DND-41 (cell line): ENCODE measurements around the gene SLCO6A1.

Experiments used
- ATAC-seq: fragments of 200-7000 bp; cut with Tn5 transposase; 3 replicates; pipeline ENCODE4 v1.9.1; 2021; ENCODE audit warnings: low read depth; ENCODE audit not compliant: insufficient read depth
- DNase-seq: peaks from one replicate; pipeline ENCODE4 v3.0.0-alpha.2; 2020
- H2AFZ ChIP-seq: 2 replicates; pipeline ENCODE4 v1.6.0; 2012; ENCODE audit warnings: low read depth, low read length
- H3K27ac ChIP-seq: 2 replicates; pipeline ENCODE4 v1.5.1; 2012; ENCODE audit warnings: low read length, inconsistent platforms
- H3K27me3 ChIP-seq: fragments of 200-600 bp; sonication (generic); 2 replicates; pipeline ENCODE4 v1.6.0; 2012; ENCODE audit warnings: low read length, mild to moderate bottlenecking, inconsistent platforms; ENCODE audit not compliant: insufficient read depth, poor library complexity
- H3K36me3 ChIP-seq: 2 replicates; pipeline ENCODE4 v1.5.1; 2012; ENCODE audit warnings: low read length, inconsistent platforms; ENCODE audit not compliant: insufficient read depth
- H3K4me1 ChIP-seq: 2 replicates; pipeline ENCODE4 v1.5.1; 2012; ENCODE audit warnings: mild to moderate bottlenecking, low read length; ENCODE audit not compliant: insufficient read depth
- H3K4me2 ChIP-seq: 2 replicates; pipeline ENCODE4 v1.6.0; 2012; ENCODE audit warnings: mild to moderate bottlenecking, moderate library complexity, low read length, inconsistent platforms; ENCODE audit not compliant: insufficient read depth
- H3K4me3 ChIP-seq, 2 experiments: fragments of 200-600 bp in 1 of 2; shearing (Covaris generic) in 1 of 2; 2 replicates each; pipeline ENCODE4 v1.5.1; 2012 to 2016; ENCODE audit warnings: inconsistent platforms in 2 of 2, low read length in 2 of 2, mild to moderate bottlenecking in 2 of 2, low read depth in 1 of 2, moderate library complexity in 1 of 2
- H3K79me2 ChIP-seq: 2 replicates; pipeline ENCODE4 v1.6.0; 2012; ENCODE audit warnings: low read length, inconsistent platforms; ENCODE audit not compliant: insufficient read depth
- H3K9ac ChIP-seq: 2 replicates; pipeline ENCODE4 v1.6.0; 2012; ENCODE audit warnings: low read depth, mild to moderate bottlenecking, inconsistent platforms, low read length, moderate library complexity
- H3K9me3 ChIP-seq: 2 replicates; pipeline ENCODE4 v1.5.1; 2012; ENCODE audit warnings: low read length, moderate library complexity, mild to moderate bottlenecking, inconsistent platforms; ENCODE audit not compliant: insufficient read depth, severe bottlenecking
- H4K20me1 ChIP-seq: 2 replicates; pipeline ENCODE4 v1.6.0; 2012; ENCODE audit warnings: low read length; ENCODE audit not compliant: insufficient read depth
- EZH2 ChIP-seq: IDR thresholded peaks from 3 replicates; pipeline ENCODE4 v1.6.1; 2012; ENCODE audit warnings: borderline replicate concordance, low read depth, mild to moderate bottlenecking, moderate library complexity, low read length, inconsistent platforms; ENCODE audit not compliant: severe bottlenecking
- TF ChIP-seq, protein P1 (sequence below): IDR thresholded peaks from 2 replicates; pipeline ENCODE4 v1.5.1; 2012; ENCODE audit warnings: borderline replicate concordance, low read length, moderate library complexity, mild to moderate bottlenecking; ENCODE audit not compliant: poor library complexity, severe bottlenecking; ENCODE audit errors: extremely low read depth

SLCO6A1 gene, protein sequence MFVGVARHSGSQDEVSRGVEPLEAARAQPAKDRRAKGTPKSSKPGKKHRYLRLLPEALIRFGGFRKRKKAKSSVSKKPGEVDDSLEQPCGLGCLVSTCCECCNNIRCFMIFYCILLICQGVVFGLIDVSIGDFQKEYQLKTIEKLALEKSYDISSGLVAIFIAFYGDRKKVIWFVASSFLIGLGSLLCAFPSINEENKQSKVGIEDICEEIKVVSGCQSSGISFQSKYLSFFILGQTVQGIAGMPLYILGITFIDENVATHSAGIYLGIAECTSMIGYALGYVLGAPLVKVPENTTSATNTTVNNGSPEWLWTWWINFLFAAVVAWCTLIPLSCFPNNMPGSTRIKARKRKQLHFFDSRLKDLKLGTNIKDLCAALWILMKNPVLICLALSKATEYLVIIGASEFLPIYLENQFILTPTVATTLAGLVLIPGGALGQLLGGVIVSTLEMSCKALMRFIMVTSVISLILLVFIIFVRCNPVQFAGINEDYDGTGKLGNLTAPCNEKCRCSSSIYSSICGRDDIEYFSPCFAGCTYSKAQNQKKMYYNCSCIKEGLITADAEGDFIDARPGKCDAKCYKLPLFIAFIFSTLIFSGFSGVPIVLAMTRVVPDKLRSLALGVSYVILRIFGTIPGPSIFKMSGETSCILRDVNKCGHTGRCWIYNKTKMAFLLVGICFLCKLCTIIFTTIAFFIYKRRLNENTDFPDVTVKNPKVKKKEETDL

DNA sequence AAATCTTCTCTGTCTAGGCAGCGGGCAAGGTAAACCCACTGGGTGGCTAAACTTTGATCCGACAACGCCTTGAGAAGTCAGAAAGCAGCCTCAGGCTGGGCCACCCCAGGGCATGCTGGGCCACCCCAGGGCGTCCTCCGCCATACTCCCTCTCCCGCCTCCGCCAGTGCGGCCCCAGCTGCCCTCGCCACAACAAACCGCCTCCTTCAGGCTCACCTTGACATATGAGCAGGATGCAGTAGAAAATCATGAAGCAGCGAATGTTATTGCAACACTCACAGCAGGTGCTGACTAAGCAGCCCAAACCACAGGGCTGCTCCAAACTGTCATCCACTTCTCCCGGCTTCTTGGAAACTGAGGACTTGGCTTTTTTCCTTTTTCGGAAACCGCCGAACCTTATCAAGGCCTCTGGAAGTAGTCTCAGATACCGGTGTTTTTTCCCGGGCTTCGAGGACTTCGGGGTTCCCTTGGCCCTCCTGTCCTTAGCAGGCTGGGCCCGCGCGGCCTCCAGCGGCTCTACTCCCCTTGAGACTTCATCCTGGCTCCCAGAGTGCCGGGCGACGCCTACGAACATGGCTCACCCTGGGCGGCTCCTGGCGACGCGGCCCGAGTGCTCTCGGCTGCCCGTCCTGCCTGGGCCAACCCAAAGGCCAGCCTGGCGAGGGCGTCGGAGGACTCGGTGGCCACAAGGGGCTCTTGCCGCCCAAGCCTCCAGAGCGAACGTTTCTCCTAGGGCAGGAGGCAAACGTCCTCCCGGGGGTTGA lies at the start of gene SLCO6A1:
TSS of gene SLCO6A1 (minus strand) at position 731 of the 764 bp plus-strand sequence. CDS start at position 574, 157 bp downstream.
- H2AFZ ChIP-seq: no peak within 1 kb of the TSS
- H3K27ac ChIP-seq: no peak within 1 kb of the TSS
- H3K9ac ChIP-seq: no peak within 1 kb of the TSS
- DNase-seq: no peak
- H3K27me3 ChIP-seq: no peaks in the 10 kb centered on the region
- ATAC-seq: no peak
- no peaks in the 10 kb centered on the region for H3K4me1 ChIP-seq
- no peak within 1 kb of the TSS for H3K4me2 ChIP-seq
- H3K4me3 ChIP-seq: no peak within 1 kb of the TSS
- H3K79me2 ChIP-seq: no peaks in the 10 kb centered on the region
- H3K9me3 ChIP-seq: no peaks in the 10 kb centered on the region
- no peaks in the 10 kb centered on the region for H4K20me1 ChIP-seq
- no peaks in the 10 kb centered on the region for H3K36me3 ChIP-seq
- TF ChIP-seq EZH2: no peak
- TF ChIP-seq, protein P1, sequence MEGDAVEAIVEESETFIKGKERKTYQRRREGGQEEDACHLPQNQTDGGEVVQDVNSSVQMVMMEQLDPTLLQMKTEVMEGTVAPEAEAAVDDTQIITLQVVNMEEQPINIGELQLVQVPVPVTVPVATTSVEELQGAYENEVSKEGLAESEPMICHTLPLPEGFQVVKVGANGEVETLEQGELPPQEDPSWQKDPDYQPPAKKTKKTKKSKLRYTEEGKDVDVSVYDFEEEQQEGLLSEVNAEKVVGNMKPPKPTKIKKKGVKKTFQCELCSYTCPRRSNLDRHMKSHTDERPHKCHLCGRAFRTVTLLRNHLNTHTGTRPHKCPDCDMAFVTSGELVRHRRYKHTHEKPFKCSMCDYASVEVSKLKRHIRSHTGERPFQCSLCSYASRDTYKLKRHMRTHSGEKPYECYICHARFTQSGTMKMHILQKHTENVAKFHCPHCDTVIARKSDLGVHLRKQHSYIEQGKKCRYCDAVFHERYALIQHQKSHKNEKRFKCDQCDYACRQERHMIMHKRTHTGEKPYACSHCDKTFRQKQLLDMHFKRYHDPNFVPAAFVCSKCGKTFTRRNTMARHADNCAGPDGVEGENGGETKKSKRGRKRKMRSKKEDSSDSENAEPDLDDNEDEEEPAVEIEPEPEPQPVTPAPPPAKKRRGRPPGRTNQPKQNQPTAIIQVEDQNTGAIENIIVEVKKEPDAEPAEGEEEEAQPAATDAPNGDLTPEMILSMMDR: no peak

DNA sequence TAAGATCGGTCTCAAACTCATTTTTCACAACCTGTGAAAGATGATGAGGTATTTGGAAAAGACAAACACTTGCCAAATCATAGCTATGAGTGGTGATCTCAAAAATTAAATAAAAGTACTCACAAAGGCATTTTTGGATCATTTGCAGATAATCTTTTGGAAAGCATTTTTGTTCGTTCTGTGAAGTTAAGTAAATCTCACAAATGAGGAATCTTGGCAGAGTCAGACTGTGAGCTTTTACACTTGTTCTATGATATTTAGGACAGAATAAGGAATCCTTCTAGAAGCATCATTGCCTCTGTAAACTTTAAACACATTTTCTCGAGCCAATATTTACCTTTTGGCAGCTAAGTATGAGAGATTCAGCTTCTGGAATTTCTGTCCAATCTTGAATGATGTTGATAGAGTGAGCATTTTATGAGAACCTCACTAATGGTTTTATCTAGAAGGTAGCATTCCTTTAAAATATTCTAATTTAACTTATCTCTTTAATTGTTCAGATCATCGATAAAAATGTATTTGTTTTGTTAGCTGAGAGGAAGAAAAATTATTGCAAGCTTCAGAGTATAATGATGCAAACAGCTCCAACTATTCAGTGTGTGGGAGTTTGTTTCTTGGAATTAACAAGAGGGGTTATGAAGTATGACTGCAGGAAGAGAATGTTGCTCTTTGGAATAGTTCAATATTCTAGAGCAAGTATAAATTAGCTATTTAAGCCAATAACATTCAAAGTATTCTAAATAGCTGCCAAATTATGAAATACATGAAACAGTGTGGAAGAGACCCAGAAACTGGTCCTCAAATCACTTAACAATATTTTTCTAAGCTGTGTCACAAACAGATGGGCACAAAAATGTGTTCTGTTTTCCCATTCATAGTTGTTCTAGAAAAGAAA lies 48.6 kb upstream of the SLCO6A1 start:
- ATAC-seq: no peak
- Histone ChIP-seq H3K9ac (no peak overlapping the region), H2AFZ (no peak overlapping the region), H3K4me2 (no peak overlapping the region), H4K20me1 (no peaks in the 10 kb centered on the region), H3K27me3 (no peaks in the 10 kb centered on the region), H3K4me1 (no peaks in the 10 kb centered on the region), H3K36me3 (no peaks in the 10 kb centered on the region), H3K79me2 (no peaks in the 10 kb centered on the region), H3K4me3 (no peak overlapping the region), H3K9me3 (no peaks in the 10 kb centered on the region), H3K27ac (no peak overlapping the region)
- TF ChIP-seq EZH2: no peak
- TF ChIP-seq, protein P1: no peak
- no peak for DNase-seq

DNA sequence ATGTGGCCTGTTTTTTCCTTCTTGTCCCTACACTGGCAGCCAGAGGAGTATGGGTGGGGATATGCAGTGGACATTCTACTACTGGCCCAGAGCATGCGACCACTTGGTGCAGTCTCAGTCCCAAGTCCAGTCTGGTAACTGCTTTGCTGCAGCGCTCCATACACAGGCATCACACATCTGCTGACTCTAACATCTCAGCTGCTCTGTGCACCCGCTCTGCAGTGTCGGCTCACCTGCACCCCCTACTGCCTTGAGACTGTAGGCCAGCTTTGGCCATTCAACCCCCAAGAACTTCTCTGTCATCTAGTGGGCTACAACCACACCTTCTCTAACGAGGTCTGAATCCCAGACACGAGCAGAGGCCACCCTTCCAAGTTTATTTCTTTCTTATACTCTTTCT lies 46.4 kb upstream of the SLCO6A1 start:
- Histone ChIP-seq H4K20me1 (no peaks in the 10 kb centered on the region), H3K36me3 (no peaks in the 10 kb centered on the region), H3K4me3 (no peak overlapping the region), H3K9ac (no peak overlapping the region), H3K9me3 (no peaks in the 10 kb centered on the region), H3K27me3 (no peaks in the 10 kb centered on the region), H3K79me2 (no peaks in the 10 kb centered on the region), H3K4me1 (no peaks in the 10 kb centered on the region), H3K27ac (no peak overlapping the region), H3K4me2 (no peak overlapping the region), H2AFZ (no peak overlapping the region)
- TF ChIP-seq EZH2: no peak
- TF ChIP-seq, protein P1: peak; percentile 45
- DNase-seq (peak; percentile 5), ATAC-seq (peak; percentile 66)
